ENCODE results near the gene PLPP1. TPM values are rescaled to one million over a fixed set of nuclear protein-coding genes. Genes with fewer than 3 reads are reported as not detected.

PLPP1 gene
- total RNA-seq, 6 experiments from 2014 or later = 23.3 to 145 (median 36.0) TPM

DNA sequence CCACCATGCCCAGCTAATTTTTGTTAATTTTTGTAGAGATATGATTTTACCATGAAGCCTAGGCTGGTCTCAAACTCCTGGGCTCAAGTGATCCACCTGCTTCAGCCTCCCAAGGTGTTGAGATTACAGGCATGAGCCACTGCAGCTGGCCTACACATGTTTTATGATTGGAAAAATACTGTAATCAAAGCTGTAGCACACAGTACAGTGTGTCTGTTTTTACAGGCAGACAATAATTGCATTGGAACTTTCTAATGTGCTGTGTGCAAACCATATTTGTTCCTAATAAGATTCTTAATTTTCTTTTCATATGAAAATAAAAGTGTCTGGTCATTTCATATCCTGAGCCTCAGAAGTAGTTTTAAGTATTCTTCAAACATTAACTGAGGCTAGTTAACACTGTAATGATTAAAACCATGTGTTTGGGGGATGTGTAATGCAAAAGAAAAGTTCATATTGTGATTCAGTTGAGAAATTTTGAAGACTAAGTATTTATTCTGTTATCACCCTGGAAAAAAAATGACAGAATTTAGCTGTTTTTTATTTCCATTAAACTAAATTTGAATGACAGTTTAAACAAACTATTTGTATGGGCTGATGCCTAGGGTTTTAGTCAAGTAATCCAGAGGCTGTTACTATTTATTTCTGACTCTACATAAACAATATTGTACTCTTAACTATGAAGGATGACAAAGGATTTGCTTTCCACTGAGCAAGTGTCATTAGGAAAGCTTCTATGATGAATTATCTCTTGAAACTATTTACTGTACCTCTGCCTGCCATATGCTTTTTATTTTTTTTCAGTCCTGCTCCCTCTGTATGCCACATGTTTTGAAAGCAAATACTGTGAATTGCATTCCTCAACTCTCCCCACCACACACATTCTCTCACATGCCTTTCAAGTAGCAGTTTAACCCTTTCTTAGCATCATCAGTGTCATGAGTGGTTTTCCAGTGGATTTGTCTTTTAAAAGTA lies 115.5 kb downstream of the PLPP1 start:
- TF ChIP-seq, protein P1, sequence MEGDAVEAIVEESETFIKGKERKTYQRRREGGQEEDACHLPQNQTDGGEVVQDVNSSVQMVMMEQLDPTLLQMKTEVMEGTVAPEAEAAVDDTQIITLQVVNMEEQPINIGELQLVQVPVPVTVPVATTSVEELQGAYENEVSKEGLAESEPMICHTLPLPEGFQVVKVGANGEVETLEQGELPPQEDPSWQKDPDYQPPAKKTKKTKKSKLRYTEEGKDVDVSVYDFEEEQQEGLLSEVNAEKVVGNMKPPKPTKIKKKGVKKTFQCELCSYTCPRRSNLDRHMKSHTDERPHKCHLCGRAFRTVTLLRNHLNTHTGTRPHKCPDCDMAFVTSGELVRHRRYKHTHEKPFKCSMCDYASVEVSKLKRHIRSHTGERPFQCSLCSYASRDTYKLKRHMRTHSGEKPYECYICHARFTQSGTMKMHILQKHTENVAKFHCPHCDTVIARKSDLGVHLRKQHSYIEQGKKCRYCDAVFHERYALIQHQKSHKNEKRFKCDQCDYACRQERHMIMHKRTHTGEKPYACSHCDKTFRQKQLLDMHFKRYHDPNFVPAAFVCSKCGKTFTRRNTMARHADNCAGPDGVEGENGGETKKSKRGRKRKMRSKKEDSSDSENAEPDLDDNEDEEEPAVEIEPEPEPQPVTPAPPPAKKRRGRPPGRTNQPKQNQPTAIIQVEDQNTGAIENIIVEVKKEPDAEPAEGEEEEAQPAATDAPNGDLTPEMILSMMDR (IDR thresholded peaks at IDR 0.05) = no peak
- TF ChIP-seq POLR2A (IDR thresholded peaks at IDR 0.05) = no peak
- no peak for DNase-seq
- intact Hi-C loops (cut with DNase I) = no loop called here
- Histone ChIP-seq H3K27ac (no peak overlapping the region), H3K36me3 (peaks cover 0 to 14% (median 3%) of the 10 kb centered on the region in 4 donors), H3K27me3 (no peaks in the 10 kb centered on the region), H3K9me3 (no peaks in the 10 kb centered on the region), H3K4me1 (peaks cover 0 to 11% (median 5%) of the 10 kb centered on the region in 4 donors), H3K4me3 (no peak overlapping the region)
- no peak for ATAC-seq

DNA sequence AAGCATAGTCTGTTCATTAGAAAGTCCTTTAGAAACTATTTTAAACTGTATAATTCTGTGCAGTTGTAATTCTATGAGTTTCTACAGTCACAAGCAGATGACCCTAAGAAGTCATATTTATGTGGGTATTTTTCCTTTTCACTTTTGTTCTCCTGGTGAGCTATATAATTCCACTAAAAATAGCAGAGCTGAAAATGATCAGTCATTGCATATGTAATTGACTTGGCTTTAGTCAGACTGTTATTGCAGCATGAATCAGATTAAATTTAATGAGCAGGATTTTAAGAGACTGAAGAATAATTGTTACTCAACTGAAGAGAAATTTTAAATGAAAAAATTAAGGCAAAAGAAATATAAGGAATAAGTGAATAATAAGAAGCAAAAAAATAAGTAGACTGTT lies 118.5 kb downstream of the PLPP1 start:
- TF ChIP-seq, protein P1 (IDR thresholded peaks at IDR 0.05) = no peak
- no peak for TF ChIP-seq POLR2A (IDR thresholded peaks at IDR 0.05)
- Histone ChIP-seq H3K4me3 (no peak overlapping the region), H3K27ac (no peak overlapping the region), H3K27me3 (no peaks in the 10 kb centered on the region), H3K36me3 (peaks cover 0 to 4% (median 0%) of the 10 kb centered on the region in 4 donors), H3K4me1 (peaks cover 0 to 7% (median 3%) of the 10 kb centered on the region in 4 donors), H3K9me3 (no peaks in the 10 kb centered on the region)
- intact Hi-C loops (cut with DNase I) = no loop called here
- DNase-seq (no peak), ATAC-seq (no peak)

DNA sequence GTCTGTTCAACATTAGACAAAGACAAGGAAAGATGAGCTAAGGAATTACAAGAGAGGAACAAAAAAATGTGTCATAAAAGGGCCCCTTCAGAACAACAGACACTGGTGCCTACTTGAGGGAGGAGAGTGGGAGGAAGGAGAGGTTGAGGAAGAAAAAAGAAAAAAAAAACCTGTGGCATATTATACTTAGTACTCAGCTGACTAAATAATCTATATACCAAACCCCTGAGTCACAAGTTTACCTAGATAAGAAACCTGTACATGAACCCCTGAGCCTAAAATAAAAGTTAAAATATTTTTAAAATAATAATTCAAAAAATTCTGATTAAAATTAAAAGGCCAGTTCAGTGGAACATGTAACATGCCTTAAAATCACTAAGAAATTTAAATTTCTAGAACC lies 119.7 kb downstream of the PLPP1 start:
- TF ChIP-seq, protein P1 (IDR thresholded peaks at IDR 0.05) = no peak
- TF ChIP-seq POLR2A (IDR thresholded peaks at IDR 0.05) = no peak
- ATAC-seq (peak in 1 of 4 donors; percentile 56), DNase-seq (no peak)
- Histone ChIP-seq H3K4me1 (peaks cover 0 to 3% (median 0%) of the 10 kb centered on the region in 4 donors), H3K9me3 (no peaks in the 10 kb centered on the region), H3K4me3 (no peak overlapping the region), H3K27ac (no peak overlapping the region), H3K27me3 (no peaks in the 10 kb centered on the region), H3K36me3 (peaks cover 0 to 12% (median 0%) of the 10 kb centered on the region in 4 donors)
- intact Hi-C loops (cut with DNase I) = no loop called here

DNA sequence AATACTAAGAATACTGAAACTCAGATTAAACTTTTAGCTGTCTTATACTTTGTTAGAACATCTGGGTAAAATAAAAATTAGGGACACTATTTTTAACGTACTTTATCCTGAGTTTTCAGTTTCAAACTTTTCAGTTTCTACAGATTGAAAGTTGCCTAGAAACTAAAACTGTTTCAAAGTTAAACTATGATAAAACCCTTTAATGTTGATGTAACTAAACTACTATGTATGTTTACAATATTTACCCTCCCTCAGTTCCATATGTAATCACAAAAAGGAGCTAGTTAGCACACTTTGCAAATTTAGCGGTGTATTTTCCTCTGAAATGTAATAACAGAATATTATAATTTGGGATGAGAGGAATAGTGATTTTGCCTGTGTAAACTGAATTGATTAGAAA lies 121.1 kb downstream of the PLPP1 start:
- ATAC-seq (no peak), DNase-seq (no peak)
- H3K27ac ChIP-seq = no peak overlapping the region
- no peak overlapping the region for H3K4me3 ChIP-seq
- H3K27me3 ChIP-seq = no peaks in the 10 kb centered on the region
- H3K4me1 ChIP-seq = peaks cover 0 to 3% (median 0%) of the 10 kb centered on the region in 4 donors
- H3K36me3 ChIP-seq = peaks cover 0 to 10% (median 0%) of the 10 kb centered on the region in 4 donors
- intact Hi-C loops (cut with DNase I) = no loop called here
- 88% methylated on average over 2 of the region's 2 CpGs for WGBS (ENCODE audit: insufficient coverage, low coverage, low lambda C conversion rate, missing lambda C conversion rate)
- TF ChIP-seq, protein P1 (IDR thresholded peaks at IDR 0.05) = no peak
- TF ChIP-seq POLR2A (IDR thresholded peaks at IDR 0.05) = no peak
- H3K9me3 ChIP-seq = no peaks in the 10 kb centered on the region

Data from right lobe of liver (tissue), 6 donors.